GM06990 (cell line): ENCODE data around the gene MBOAT1.

Experiments used
- DNase-seq: peaks from one replicate; pipeline ENCODE4 v3.0.0-alpha.2; 2011; ENCODE audit not compliant: insufficient read length; ENCODE audit errors: extremely low read depth
- H3K27me3 ChIP-seq: replicated peaks from 2 replicates; pipeline ENCODE4 v1.6.0; 2011; ENCODE audit warnings: low read length; ENCODE audit not compliant: control insufficient read depth, insufficient read depth
- H3K36me3 ChIP-seq: 2 replicates; pipeline ENCODE4 v1.5.1; 2011; ENCODE audit warnings: low read length; ENCODE audit not compliant: control insufficient read depth, insufficient read depth
- H3K4me3 ChIP-seq: replicated peaks from 2 replicates; pipeline ENCODE4 v1.5.1; 2011; ENCODE audit warnings: low read depth, mild to moderate bottlenecking, control low read depth, low read length
- CTCF ChIP-seq: IDR thresholded peaks from 2 replicates; pipeline ENCODE4 v1.5.1; 2011; ENCODE audit warnings: low read length, control low read depth, mild to moderate bottlenecking, inconsistent platforms; ENCODE audit not compliant: insufficient read depth, poor library complexity, severe bottlenecking

The MBOAT1 gene

GRCh38 chr6:20169786-20170185 lies 42.5 kb downstream of the MBOAT1 start:
- TF ChIP-seq CTCF, result no peak
- Histone ChIP-seq H3K36me3 (no peaks in the 10 kb centered on the region; the same call in 1 of the 2 replicates), H3K27me3 (no peaks in the 10 kb centered on the region), H3K4me3 (no peak overlapping the region)
- DNase-seq, result no peak

- no peak for TF ChIP-seq CTCF
- H3K36me3 ChIP-seq, result no peaks in the 10 kb centered on the region; the same call in 1 of the 2 replicates
- no peak for DNase-seq
- no peak overlapping the region for H3K4me3 ChIP-seq
- H3K27me3 ChIP-seq, result no peaks in the 10 kb centered on the region
Measured at GRCh38 chr6:20169119-20169557, 43.1 kb downstream of the MBOAT1 start.

GRCh38 chr6:20168690-20169089 lies 43.6 kb downstream of the MBOAT1 start:
- DNase-seq, result no peak
- no peaks in the 10 kb centered on the region for H3K27me3 ChIP-seq
- H3K36me3 ChIP-seq, result no peaks in the 10 kb centered on the region; the same call in 1 of the 2 replicates
- no peak for TF ChIP-seq CTCF
- no peak overlapping the region for H3K4me3 ChIP-seq

GRCh38 chr6:20167601-20168000 lies 44.7 kb downstream of the MBOAT1 start:
- Histone ChIP-seq H3K27me3 (no peaks in the 10 kb centered on the region), H3K4me3 (no peak overlapping the region), H3K36me3 (no peaks in the 10 kb centered on the region; the same call in 1 of the 2 replicates)
- no peak for TF ChIP-seq CTCF
- DNase-seq, result no peak

GRCh38 chr6:20166210-20166609 lies 46.1 kb downstream of the MBOAT1 start:
- Histone ChIP-seq H3K36me3 (no peaks in the 10 kb centered on the region; the same call in 1 of the 2 replicates), H3K27me3 (no peaks in the 10 kb centered on the region), H3K4me3 (no peak overlapping the region)
- TF ChIP-seq CTCF, result no peak
- no peak for DNase-seq

- no peak for TF ChIP-seq CTCF
- DNase-seq, result no peak
Measured at GRCh38 chr6:20162515-20162914, 49.8 kb downstream of the MBOAT1 start.

More at GRCh38 chr6:20162515-20162914, 49.8 kb downstream of the MBOAT1 start:
- H3K4me3 ChIP-seq, result no peak overlapping the region
- no peaks in the 10 kb centered on the region for H3K36me3 ChIP-seq
- H3K27me3 ChIP-seq, result no peaks in the 10 kb centered on the region
